ENCODE results near the gene MCRIP2. TPM values are rescaled to one million over a fixed set of nuclear protein-coding genes. Genes with fewer than 3 reads are reported as not detected.

The MCRIP2 gene
- total RNA-seq, 4 donors from 2014 or later, result 17.3 to 35.6 (median 28.1) TPM

- WGBS, 2 donors, result 83% methylated on average over 1 of the region's 67 CpGs; no CpG with 5 or more reads in 1 of the 2 donors
- TF ChIP-seq POLR2A (IDR thresholded peaks at IDR 0.05), result no peak
- TF ChIP-seq CTCF (IDR thresholded peaks at IDR 0.05), result no peak
- no peak overlapping the region for H3K27ac ChIP-seq
- H3K27me3 ChIP-seq, result no peaks in the 10 kb centered on the region
- DNase-seq, result no peak
- intact Hi-C loops (cut with DNase I), result no loop called here
- no peaks in the 10 kb centered on the region for H3K9me3 ChIP-seq
- peaks cover 31 to 50% (median 35%) of the 10 kb centered on the region in 3 donors for H3K4me1 ChIP-seq
- no peak overlapping the region for H3K4me3 ChIP-seq
- peaks cover 9 to 46% (median 10%) of the 10 kb centered on the region in 3 donors for H3K36me3 ChIP-seq
Measured at GRCh38 chr16:632486-633335, 8.9 kb upstream of the MCRIP2 start.

GRCh38 chr16:633336-634050, 8.1 kb upstream of the MCRIP2 start:
- Histone ChIP-seq H3K4me1 (peaks cover 31 to 54% (median 35%) of the 10 kb centered on the region in 3 donors), H3K4me3 (no peak overlapping the region), H3K36me3 (peaks cover 3 to 38% (median 9%) of the 10 kb centered on the region in 3 donors), H3K9me3 (no peaks in the 10 kb centered on the region), H3K27ac (no peak overlapping the region), H3K27me3 (no peaks in the 10 kb centered on the region)
- WGBS, 2 donors, result 93 to 96% methylated on average over 25 to 41 of the region's 74 CpGs
- DNase-seq, result no peak
- no peak for TF ChIP-seq POLR2A (IDR thresholded peaks at IDR 0.05)
- TF ChIP-seq CTCF (IDR thresholded peaks at IDR 0.05), result no peak
- intact Hi-C loops (cut with DNase I), result no loop called here

GRCh38 chr16:634051-634670, 7.5 kb upstream of the MCRIP2 start:
- no peaks in the 10 kb centered on the region for H3K9me3 ChIP-seq
- no peak for TF ChIP-seq CTCF (IDR thresholded peaks at IDR 0.05)
- TF ChIP-seq POLR2A (IDR thresholded peaks at IDR 0.05), result no peak
- no peak overlapping the region for H3K4me3 ChIP-seq
- H3K36me3 ChIP-seq, result peaks cover 0 to 31% (median 9%) of the 10 kb centered on the region in 3 donors
- WGBS, 2 donors, result 92% methylated on average over 10 of the region's 22 CpGs; no CpG with 5 or more reads in 1 of the 2 donors
- H3K4me1 ChIP-seq, result peaks cover 31 to 54% (median 33%) of the 10 kb centered on the region in 3 donors
- no peaks in the 10 kb centered on the region for H3K27me3 ChIP-seq
- no peak overlapping the region for H3K27ac ChIP-seq
- DNase-seq, result no peak
- intact Hi-C loops (cut with DNase I), result no loop called here

GRCh38 chr16:634996-635395, 6.6 kb upstream of the MCRIP2 start:
- WGBS, 2 donors, result 80 to 83% methylated on average over 4 of the region's 7 CpGs
- Histone ChIP-seq H3K4me3 (peak overlapping the region in 3 of 4 donors; percentile 72 to 93 (median 75)), H3K9me3 (no peaks in the 10 kb centered on the region), H3K27ac (no peak overlapping the region), H3K27me3 (no peaks in the 10 kb centered on the region), H3K4me1 (peaks cover 30 to 46% (median 31%) of the 10 kb centered on the region in 3 donors), H3K36me3 (peaks cover 0 to 29% (median 9%) of the 10 kb centered on the region in 3 donors)
- no peak for DNase-seq
- TF ChIP-seq POLR2A (IDR thresholded peaks at IDR 0.05), result no peak
- TF ChIP-seq CTCF (IDR thresholded peaks at IDR 0.05), result no peak
- intact Hi-C loops (cut with DNase I), result no loop called here

All from esophagus squamous epithelium (tissue), 5 donors.